Right lung (tissue), 5 donors: Measurements from ENCODE around the gene CAMK2D. TPM values are rescaled to one million over a fixed set of nuclear protein-coding genes. Genes with fewer than 3 reads are reported as not detected.

Source experiments
- polyA plus RNA-seq, 5 donors: library from polyadenylated mRNA; unstranded; fragments of 120-200 nt; gene quantifications; one replicate each; pipeline versions ENCODE4 v1.2.1 to v1.2.3, GENCODE V29; 2013; ENCODE audit warnings: inconsistent platforms in 1 of 5, low replicate concordance in 1 of 5; ENCODE audit not compliant: insufficient read length in 5 of 5, insufficient read depth in 1 of 5

CAMK2D gene
- polyA plus RNA-seq, 5 donors: 54.2 to 86.9 (median 72.3) TPM

Other genes with a start within 250 kb of the CAMK2D start
- gene ARSJ, start 217.9 kb upstream of the CAMK2D start, polyA plus RNA-seq: 1 to 10 TPM; 5.5 to 7.5 (median 6.7) TPM